Transverse colon (tissue), 3 donors: ENCODE data around the gene PP2D1.

ENCODE experiments used
- POLR2A ChIP-seq: fragments of 450-650 bp; IDR thresholded peaks from one replicate; pipeline ENCODE4 v1.6.1; 2016; ENCODE audit warnings: antibody characterized with exemption, mild to moderate bottlenecking, moderate library complexity
- TF ChIP-seq, protein P1 (sequence below), 5 experiments: fragments of 200-600 bp in 3 of 5; fragments of 450-650 bp in 2 of 5; sonication (generic) in 3 of 5; IDR thresholded peaks; 1 replicate in 2 of 5; 2 replicates in 3 of 5; pipeline ENCODE4 v1.5.1; 2016 to 2017; ENCODE audit warnings: antibody characterized with exemption in 5 of 5, inconsistent platforms in 3 of 5, mild to moderate bottlenecking in 2 of 5, moderate library complexity in 1 of 5

DNA sequence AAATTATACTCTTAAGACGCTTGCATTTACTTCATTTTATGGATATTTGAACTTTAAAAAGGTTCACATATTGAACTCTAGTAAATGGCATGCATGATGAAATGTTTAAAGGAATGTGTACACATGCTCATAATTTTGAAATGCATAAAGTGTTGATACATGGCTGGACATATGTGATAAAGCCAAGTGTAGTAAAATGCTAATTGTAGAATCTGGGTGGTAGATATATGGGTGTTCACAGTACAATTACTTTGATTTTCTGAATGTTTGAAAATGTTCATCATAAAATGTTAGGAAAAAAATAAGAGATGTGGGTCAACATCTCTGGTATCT is 73.8 kb downstream of the PP2D1 start:
- TF ChIP-seq, protein P1, sequence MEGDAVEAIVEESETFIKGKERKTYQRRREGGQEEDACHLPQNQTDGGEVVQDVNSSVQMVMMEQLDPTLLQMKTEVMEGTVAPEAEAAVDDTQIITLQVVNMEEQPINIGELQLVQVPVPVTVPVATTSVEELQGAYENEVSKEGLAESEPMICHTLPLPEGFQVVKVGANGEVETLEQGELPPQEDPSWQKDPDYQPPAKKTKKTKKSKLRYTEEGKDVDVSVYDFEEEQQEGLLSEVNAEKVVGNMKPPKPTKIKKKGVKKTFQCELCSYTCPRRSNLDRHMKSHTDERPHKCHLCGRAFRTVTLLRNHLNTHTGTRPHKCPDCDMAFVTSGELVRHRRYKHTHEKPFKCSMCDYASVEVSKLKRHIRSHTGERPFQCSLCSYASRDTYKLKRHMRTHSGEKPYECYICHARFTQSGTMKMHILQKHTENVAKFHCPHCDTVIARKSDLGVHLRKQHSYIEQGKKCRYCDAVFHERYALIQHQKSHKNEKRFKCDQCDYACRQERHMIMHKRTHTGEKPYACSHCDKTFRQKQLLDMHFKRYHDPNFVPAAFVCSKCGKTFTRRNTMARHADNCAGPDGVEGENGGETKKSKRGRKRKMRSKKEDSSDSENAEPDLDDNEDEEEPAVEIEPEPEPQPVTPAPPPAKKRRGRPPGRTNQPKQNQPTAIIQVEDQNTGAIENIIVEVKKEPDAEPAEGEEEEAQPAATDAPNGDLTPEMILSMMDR (IDR thresholded peaks at IDR 0.05) = no peak
- no peak for TF ChIP-seq POLR2A
